ENCODE results near the gene EDEM3.

EDEM3 gene

GRCh38 chr1:184648160-184648855 lies 106.3 kb downstream of the EDEM3 start:
- H3K36me3 ChIP-seq = no peaks in the 10 kb centered on the region
- peak overlapping the region in 4 of 11 experiments; percentile 38 to 80 (median 61); a peak in 8 of 22 replicates for H3K4me2 ChIP-seq
- TF ChIP-seq Cebpa-rat (IDR thresholded peaks at IDR 0.05) = no peak
- no peak overlapping the region for H3K9ac ChIP-seq
- H3K4me1 ChIP-seq = peaks cover 0 to 28% (median 9%) of the 10 kb centered on the region in 10 experiments; a peak in 10 of 20 replicates
- no peak overlapping the region for H3K4me3 ChIP-seq
- H3K27ac ChIP-seq = no peak overlapping the region
- no peaks in the 10 kb centered on the region for H4K20me1 ChIP-seq
- no peaks in the 10 kb centered on the region for H3K27me3 ChIP-seq
- peaks cover 6 to 16% (median 12%) of the 10 kb centered on the region in 11 experiments; a peak in 19 of 22 replicates for H3K9me3 ChIP-seq (replicated peaks in 1 of 11)

GRCh38 chr1:184647471-184647870 lies 107.2 kb downstream of the EDEM3 start:
- H3K4me3 ChIP-seq = no peak overlapping the region
- H3K4me2 ChIP-seq = no peak overlapping the region
- H4K20me1 ChIP-seq = no peaks in the 10 kb centered on the region
- peaks cover 6 to 16% (median 12%) of the 10 kb centered on the region in 11 experiments; a peak in 19 of 22 replicates for H3K9me3 ChIP-seq (replicated peaks in 1 of 11)
- no peak overlapping the region for H3K27ac ChIP-seq
- H3K9ac ChIP-seq = no peak overlapping the region
- no peaks in the 10 kb centered on the region for H3K36me3 ChIP-seq
- TF ChIP-seq Cebpa-rat (IDR thresholded peaks at IDR 0.05) = no peak
- peaks cover 0 to 28% (median 9%) of the 10 kb centered on the region in 10 experiments; a peak in 10 of 20 replicates for H3K4me1 ChIP-seq
- no peaks in the 10 kb centered on the region for H3K27me3 ChIP-seq

GRCh38 chr1:184646824-184647223 lies 107.8 kb downstream of the EDEM3 start:
- H3K4me2 ChIP-seq = no peak overlapping the region
- no peaks in the 10 kb centered on the region for H3K27me3 ChIP-seq
- peaks cover 0 to 28% (median 9%) of the 10 kb centered on the region in 10 experiments; a peak in 10 of 20 replicates for H3K4me1 ChIP-seq
- H3K36me3 ChIP-seq = no peaks in the 10 kb centered on the region
- no peak overlapping the region for H3K9ac ChIP-seq
- H3K9me3 ChIP-seq (replicated peaks in 1 of 11) = peaks cover 6 to 16% (median 12%) of the 10 kb centered on the region in 11 experiments; a peak in 19 of 22 replicates
- H3K4me3 ChIP-seq = no peak overlapping the region
- H3K27ac ChIP-seq = no peak overlapping the region
- no peaks in the 10 kb centered on the region for H4K20me1 ChIP-seq
- no peak for TF ChIP-seq Cebpa-rat (IDR thresholded peaks at IDR 0.05)

- Histone ChIP-seq H3K9me3 (replicated peaks in 1 of 11) (peaks cover 6 to 16% (median 12%) of the 10 kb centered on the region in 11 experiments; a peak in 19 of 22 replicates), H3K36me3 (no peaks in the 10 kb centered on the region), H3K4me2 (no peak overlapping the region), H3K9ac (no peak overlapping the region), H4K20me1 (no peaks in the 10 kb centered on the region), H3K4me3 (no peak overlapping the region), H3K27ac (no peak overlapping the region), H3K4me1 (peaks cover 0 to 28% (median 9%) of the 10 kb centered on the region in 10 experiments; a peak in 10 of 20 replicates), H3K27me3 (no peaks in the 10 kb centered on the region)
- no peak for TF ChIP-seq Cebpa-rat (IDR thresholded peaks at IDR 0.05)
These were observed 108.4 kb downstream of the EDEM3 start for GRCh38 chr1:184646178-184646701.

GRCh38 chr1:184644771-184645170 lies 109.9 kb downstream of the EDEM3 start:
- no peaks in the 10 kb centered on the region for H3K36me3 ChIP-seq
- TF ChIP-seq Cebpa-rat (IDR thresholded peaks at IDR 0.05) = no peak
- no peaks in the 10 kb centered on the region for H4K20me1 ChIP-seq
- H3K4me3 ChIP-seq = no peak overlapping the region
- peaks cover 6 to 16% (median 12%) of the 10 kb centered on the region in 11 experiments; a peak in 19 of 22 replicates for H3K9me3 ChIP-seq (replicated peaks in 1 of 11)
- no peaks in the 10 kb centered on the region for H3K27me3 ChIP-seq
- H3K4me2 ChIP-seq = no peak overlapping the region
- H3K4me1 ChIP-seq = peaks cover 0 to 17% (median 6%) of the 10 kb centered on the region in 10 experiments; a peak in 10 of 20 replicates
- H3K9ac ChIP-seq = no peak overlapping the region
- H3K27ac ChIP-seq = no peak overlapping the region

DNA sequence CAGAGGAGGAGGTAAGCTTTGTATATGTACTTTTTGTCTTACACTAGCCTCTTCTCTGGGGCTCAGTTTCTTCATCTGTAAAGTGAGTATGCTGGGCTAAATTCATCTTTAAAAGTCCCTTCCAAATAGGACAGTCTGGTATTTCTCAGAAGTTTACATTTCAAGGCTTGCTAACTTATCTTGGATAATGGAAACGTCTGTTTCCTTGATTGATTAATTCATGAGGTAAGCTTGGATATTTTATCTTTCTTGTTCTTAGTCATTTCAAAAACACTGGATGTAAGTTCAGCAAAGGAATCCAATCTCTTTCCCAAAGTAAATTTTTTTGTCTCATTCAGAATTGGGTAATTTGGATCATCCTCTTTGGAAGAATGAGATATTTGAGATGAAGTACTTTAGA lies 111.0 kb downstream of the EDEM3 start:
- Histone ChIP-seq H3K27me3 (no peaks in the 10 kb centered on the region), H3K4me2 (no peak overlapping the region), H3K36me3 (no peaks in the 10 kb centered on the region), H3K9me3 (replicated peaks in 1 of 11) (peaks cover 2 to 13% (median 6%) of the 10 kb centered on the region in 11 experiments; a peak in 18 of 22 replicates), H3K27ac (no peak overlapping the region), H4K20me1 (no peaks in the 10 kb centered on the region), H3K9ac (no peak overlapping the region), H3K4me3 (no peak overlapping the region), H3K4me1 (peaks cover 0 to 6% (median under 1%) of the 10 kb centered on the region in 10 experiments; a peak in 8 of 20 replicates)
- no peak for TF ChIP-seq Cebpa-rat (IDR thresholded peaks at IDR 0.05)

- H3K36me3 ChIP-seq = no peaks in the 10 kb centered on the region
- H4K20me1 ChIP-seq = no peaks in the 10 kb centered on the region
- no peaks in the 10 kb centered on the region for H3K27me3 ChIP-seq
- no peaks in the 10 kb centered on the region for H3K4me1 ChIP-seq
- H3K9ac ChIP-seq = no peak overlapping the region
- no peak overlapping the region for H3K4me2 ChIP-seq
- H3K9me3 ChIP-seq (replicated peaks in 1 of 11) = peaks cover 0 to 14% (median 10%) of the 10 kb centered on the region in 11 experiments; a peak in 14 of 22 replicates
- H3K4me3 ChIP-seq = no peak overlapping the region
- H3K27ac ChIP-seq = no peak overlapping the region
- TF ChIP-seq Cebpa-rat (IDR thresholded peaks at IDR 0.05) = no peak
These were observed 112.8 kb downstream of the EDEM3 start for GRCh38 chr1:184641894-184642293.

DNA sequence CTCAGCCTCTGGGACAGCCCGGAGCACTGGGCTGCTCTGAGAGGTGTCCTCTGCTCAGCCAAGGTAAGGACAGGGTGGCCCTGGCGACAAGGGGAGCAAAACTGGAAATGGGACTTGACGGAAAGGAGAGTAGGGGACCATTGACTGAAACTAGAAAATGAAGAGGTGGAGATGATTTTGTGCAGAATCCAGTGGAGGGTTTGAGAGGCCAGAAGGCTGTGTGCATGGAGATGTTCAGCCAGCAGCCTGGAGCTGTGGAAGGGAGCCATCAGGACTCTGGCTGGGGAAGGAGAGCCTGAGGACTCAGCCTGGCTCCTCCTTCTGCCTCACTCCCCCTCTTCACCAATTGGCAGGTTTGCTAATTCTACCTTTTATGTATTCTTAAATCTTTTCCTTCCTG lies 114.2 kb downstream of the EDEM3 start:
- H3K4me1 ChIP-seq = no peaks in the 10 kb centered on the region
- no peak overlapping the region for H3K4me3 ChIP-seq
- no peak overlapping the region for H3K4me2 ChIP-seq
- no peaks in the 10 kb centered on the region for H4K20me1 ChIP-seq
- H3K9ac ChIP-seq = no peak overlapping the region
- H3K27me3 ChIP-seq = no peaks in the 10 kb centered on the region
- no peak overlapping the region for H3K27ac ChIP-seq
- no peaks in the 10 kb centered on the region for H3K36me3 ChIP-seq
- no peak for TF ChIP-seq Cebpa-rat (IDR thresholded peaks at IDR 0.05)
- H3K9me3 ChIP-seq (replicated peaks in 1 of 11) = peaks cover 0 to 14% (median 10%) of the 10 kb centered on the region in 11 experiments; a peak in 14 of 22 replicates

Data from BLaER1 treated with 17β-estradiol and CSF1 and Interleukin-3, amounts not matched to agents 10 nM and 100 nM (cell line).